ENCODE measurements around the gene CHID1.

DNA sequence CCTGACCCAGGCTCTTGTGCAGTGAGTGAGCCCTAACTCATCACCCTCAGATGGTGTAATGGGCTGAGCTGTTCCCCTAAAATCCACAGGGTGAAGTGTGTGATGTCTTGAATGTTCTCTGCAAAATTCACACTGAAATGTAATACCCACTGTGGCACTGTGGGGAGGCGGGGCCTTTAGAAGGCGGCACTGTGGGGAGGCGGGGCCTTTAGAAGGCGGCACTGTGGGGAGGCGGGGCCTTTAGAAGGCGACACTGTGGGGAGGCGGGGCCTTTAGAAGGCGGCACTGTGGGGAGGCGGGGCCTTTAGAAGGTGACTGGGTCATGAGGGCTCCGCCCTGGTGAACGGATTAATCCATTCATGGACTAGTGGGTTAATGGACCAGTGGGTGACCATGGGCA is 33.0 kb downstream of the CHID1 start:
- TF ChIP-seq, protein P1, sequence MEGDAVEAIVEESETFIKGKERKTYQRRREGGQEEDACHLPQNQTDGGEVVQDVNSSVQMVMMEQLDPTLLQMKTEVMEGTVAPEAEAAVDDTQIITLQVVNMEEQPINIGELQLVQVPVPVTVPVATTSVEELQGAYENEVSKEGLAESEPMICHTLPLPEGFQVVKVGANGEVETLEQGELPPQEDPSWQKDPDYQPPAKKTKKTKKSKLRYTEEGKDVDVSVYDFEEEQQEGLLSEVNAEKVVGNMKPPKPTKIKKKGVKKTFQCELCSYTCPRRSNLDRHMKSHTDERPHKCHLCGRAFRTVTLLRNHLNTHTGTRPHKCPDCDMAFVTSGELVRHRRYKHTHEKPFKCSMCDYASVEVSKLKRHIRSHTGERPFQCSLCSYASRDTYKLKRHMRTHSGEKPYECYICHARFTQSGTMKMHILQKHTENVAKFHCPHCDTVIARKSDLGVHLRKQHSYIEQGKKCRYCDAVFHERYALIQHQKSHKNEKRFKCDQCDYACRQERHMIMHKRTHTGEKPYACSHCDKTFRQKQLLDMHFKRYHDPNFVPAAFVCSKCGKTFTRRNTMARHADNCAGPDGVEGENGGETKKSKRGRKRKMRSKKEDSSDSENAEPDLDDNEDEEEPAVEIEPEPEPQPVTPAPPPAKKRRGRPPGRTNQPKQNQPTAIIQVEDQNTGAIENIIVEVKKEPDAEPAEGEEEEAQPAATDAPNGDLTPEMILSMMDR (IDR thresholded peaks at IDR 0.05), result no peak
- no peak for TF ChIP-seq EZH2phosphoT487 (IDR thresholded peaks at IDR 0.05)
- no peak for TF ChIP-seq EZH2 (IDR thresholded peaks at IDR 0.05)
